ENCODE measurements around the gene CYP46A1.

The CYP46A1 gene

GRCh38 chr14:99674064-99674650 is 9.9 kb upstream of the CYP46A1 start:
- H3K4me3 ChIP-seq (ENCODE audit: low read depth, low read length) = no peak overlapping the region
- TF ChIP-seq, protein P1, sequence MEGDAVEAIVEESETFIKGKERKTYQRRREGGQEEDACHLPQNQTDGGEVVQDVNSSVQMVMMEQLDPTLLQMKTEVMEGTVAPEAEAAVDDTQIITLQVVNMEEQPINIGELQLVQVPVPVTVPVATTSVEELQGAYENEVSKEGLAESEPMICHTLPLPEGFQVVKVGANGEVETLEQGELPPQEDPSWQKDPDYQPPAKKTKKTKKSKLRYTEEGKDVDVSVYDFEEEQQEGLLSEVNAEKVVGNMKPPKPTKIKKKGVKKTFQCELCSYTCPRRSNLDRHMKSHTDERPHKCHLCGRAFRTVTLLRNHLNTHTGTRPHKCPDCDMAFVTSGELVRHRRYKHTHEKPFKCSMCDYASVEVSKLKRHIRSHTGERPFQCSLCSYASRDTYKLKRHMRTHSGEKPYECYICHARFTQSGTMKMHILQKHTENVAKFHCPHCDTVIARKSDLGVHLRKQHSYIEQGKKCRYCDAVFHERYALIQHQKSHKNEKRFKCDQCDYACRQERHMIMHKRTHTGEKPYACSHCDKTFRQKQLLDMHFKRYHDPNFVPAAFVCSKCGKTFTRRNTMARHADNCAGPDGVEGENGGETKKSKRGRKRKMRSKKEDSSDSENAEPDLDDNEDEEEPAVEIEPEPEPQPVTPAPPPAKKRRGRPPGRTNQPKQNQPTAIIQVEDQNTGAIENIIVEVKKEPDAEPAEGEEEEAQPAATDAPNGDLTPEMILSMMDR (IDR thresholded peaks at IDR 0.05; ENCODE audit: insufficient read depth, low read depth, low read length, missing control alignments) = no peak
- no peak for DNase-seq (ENCODE audit: low read depth)

GRCh38 chr14:99674776-99675381 is 9.2 kb upstream of the CYP46A1 start:
- no peak for DNase-seq (ENCODE audit: low read depth)
- TF ChIP-seq, protein P1 (IDR thresholded peaks at IDR 0.05; ENCODE audit: insufficient read depth, low read depth, low read length, missing control alignments) = no peak
- H3K4me3 ChIP-seq (ENCODE audit: low read depth, low read length) = no peak overlapping the region

DNA sequence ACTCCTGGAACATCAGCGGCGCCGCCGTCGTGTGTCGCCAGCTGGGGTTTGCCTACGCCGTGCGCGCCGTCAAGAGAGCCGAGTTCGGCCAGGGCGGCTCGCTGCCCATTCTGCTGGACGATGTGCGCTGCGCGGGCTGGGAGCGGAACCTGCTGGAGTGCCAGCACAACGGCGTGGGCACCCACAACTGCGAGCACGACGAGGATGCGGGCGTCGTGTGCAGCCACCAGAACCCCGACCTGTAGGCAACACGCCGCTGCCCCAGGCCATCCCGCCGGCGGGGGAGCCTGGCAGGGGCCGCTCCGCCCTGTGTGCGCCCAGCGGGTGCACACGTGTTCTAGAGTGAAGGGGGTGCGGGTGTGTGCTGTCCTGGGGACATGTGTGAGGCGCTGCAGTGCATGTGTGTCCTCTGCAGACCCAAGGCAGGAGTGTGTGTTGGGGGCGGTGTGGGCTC is 8.7 kb upstream of the CYP46A1 start:
- no peak for DNase-seq (ENCODE audit: low read depth)
- no peak overlapping the region for H3K4me3 ChIP-seq (ENCODE audit: low read depth, low read length)
- TF ChIP-seq, protein P1 (IDR thresholded peaks at IDR 0.05; ENCODE audit: insufficient read depth, low read depth, low read length, missing control alignments) = no peak

DNA sequence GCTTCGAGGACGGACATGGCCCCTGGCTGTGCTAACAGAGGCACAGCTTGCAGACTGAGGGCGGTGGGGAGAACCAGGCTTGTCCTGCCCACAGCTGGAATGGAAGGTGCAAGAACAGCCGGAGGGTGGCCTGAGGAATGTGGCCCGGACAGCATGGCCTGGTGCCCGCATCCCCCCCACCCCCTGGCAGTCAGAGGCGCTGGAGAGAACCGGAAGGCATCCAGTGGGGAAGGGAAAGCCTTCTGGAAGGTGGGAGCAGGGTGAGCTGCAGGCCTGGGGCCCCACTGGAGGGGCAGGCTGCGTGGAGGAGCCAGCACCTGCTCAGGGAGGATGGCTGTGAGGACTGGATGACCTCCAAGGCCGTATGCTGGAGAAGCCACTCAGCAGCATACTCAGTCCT is 8.1 kb upstream of the CYP46A1 start:
- DNase-seq (ENCODE audit: low read depth) = no peak
- H3K4me3 ChIP-seq (ENCODE audit: low read depth, low read length) = no peak overlapping the region
- TF ChIP-seq, protein P1 (IDR thresholded peaks at IDR 0.05; ENCODE audit: insufficient read depth, low read depth, low read length, missing control alignments) = no peak

- DNase-seq (ENCODE audit: low read depth) = no peak
- no peak overlapping the region for H3K4me3 ChIP-seq (ENCODE audit: low read depth, low read length)
- TF ChIP-seq, protein P1 (IDR thresholded peaks at IDR 0.05; ENCODE audit: insufficient read depth, low read depth, low read length, missing control alignments) = no peak
Observed at GRCh38 chr14:99676657-99677056, 7.4 kb upstream of the CYP46A1 start.

- no peak for DNase-seq (ENCODE audit: low read depth)
- no peak overlapping the region for H3K4me3 ChIP-seq (ENCODE audit: low read depth, low read length)
- TF ChIP-seq, protein P1 (IDR thresholded peaks at IDR 0.05; ENCODE audit: insufficient read depth, low read depth, low read length, missing control alignments) = no peak
Observed at GRCh38 chr14:99677231-99678140, 6.6 kb upstream of the CYP46A1 start.
